Natural killer cell (primary cell): ENCODE measurements around the gene RCE1. TPM values are rescaled to one million over a fixed set of nuclear protein-coding genes. Genes with fewer than 3 reads are reported as not detected.

Experiments
- ATAC-seq, 3 donors: fragments of 150-1000 bp in 2 of 3; fragments of 200-7000 bp in 1 of 3; cut with Tn5 transposase; 1 replicate in 1 of 3; 2 replicates in 2 of 3; pipeline ENCODE4 v1.10.0; 2021; ENCODE audit warnings: mild to moderate bottlenecking in 2 of 3, moderate library complexity in 2 of 3
- DNase-seq, 2 donors: peaks; one replicate each; pipeline versions ENCODE4 v3.0.0 to v3.0.0-alpha.2; 2013 to 2021; ENCODE audit warnings: mixed read lengths in 1 of 2
- H3K27ac ChIP-seq: one replicate; pipeline ENCODE4 v1.5.1; 2013; ENCODE audit warnings: mild to moderate bottlenecking, low read length
- H3K27me3 ChIP-seq: one replicate; pipeline ENCODE4 v1.6.1; 2013; ENCODE audit warnings: low read length; ENCODE audit not compliant: control insufficient read depth, insufficient read depth
- H3K36me3 ChIP-seq: one replicate; pipeline ENCODE4 v1.6.1; 2013; ENCODE audit warnings: low read length; ENCODE audit not compliant: control insufficient read depth, insufficient read depth
- H3K4me1 ChIP-seq: one replicate; pipeline ENCODE4 v1.6.1; 2013; ENCODE audit warnings: low read length; ENCODE audit not compliant: control insufficient read depth, insufficient read depth
- H3K4me3 ChIP-seq: one replicate; pipeline ENCODE4 v1.5.1; 2013; ENCODE audit warnings: low read length
- H3K9me3 ChIP-seq: one replicate; pipeline ENCODE4 v1.6.1; 2013; ENCODE audit warnings: low read length; ENCODE audit not compliant: control insufficient read depth, insufficient read depth
- H3K27ac Mint-ChIP-seq, 2 donors: one replicate each; pipeline ENCODE4 v1.8.0; 2022; ENCODE audit warnings: mild to moderate bottlenecking in 2 of 2, mixed read lengths in 2 of 2, moderate library complexity in 1 of 2
- H3K27me3 Mint-ChIP-seq, 2 donors: one replicate each; pipeline ENCODE4 v1.8.0; 2022; ENCODE audit warnings: low read depth in 2 of 2, mixed read lengths in 2 of 2
- H3K36me3 Mint-ChIP-seq: one replicate; pipeline ENCODE4 v1.8.0; 2022; ENCODE audit warnings: mixed read lengths
- H3K4me1 Mint-ChIP-seq, 2 donors: one replicate each; pipeline ENCODE4 v1.8.0; 2022; ENCODE audit warnings: mixed read lengths in 2 of 2
- H3K4me3 Mint-ChIP-seq: one replicate; pipeline ENCODE4 v1.8.0; 2022; ENCODE audit warnings: mild to moderate bottlenecking, moderate library complexity, mixed read lengths
- H3K9me3 Mint-ChIP-seq, 2 donors: one replicate each; pipeline ENCODE4 v1.8.0; 2022; ENCODE audit warnings: mixed read lengths in 2 of 2
- WGBS: methylation state at CpG from one replicate; pipeline ENCODE4 v1.1.7; 2013; ENCODE audit warnings: missing lambda C conversion rate; ENCODE audit not compliant: insufficient coverage; 5-methylcytosine and 5-hydroxymethylcytosine counted together
- intact Hi-C: fragments of 100-400 bp; cut with micrococcal nuclease; formaldehyde crosslinking; loops from one replicate; pipeline ENCODE4 v1.14.2; 2022
- total RNA-seq, 4 donors: library from RNA; stranded (reverse); fragments of 120-200 nt in 1 of 4; gene quantifications; one replicate each; pipeline versions ENCODE4 v1.2.3 to v1.2.4, GENCODE V29; 2013 to 2022
- TF ChIP-seq, protein P1 (sequence below): fragments of 200-600 bp; IDR thresholded peaks from one replicate; pipeline ENCODE4 v1.8.0; 2022; ENCODE audit warnings: antibody characterized with exemption

The RCE1 gene
- total RNA-seq, 3 donors from 2014 or later (not counting 1 experiment from before 2014, with no cell fraction given) = 41.3 to 47.0 (median 41.7) TPM

DNA sequence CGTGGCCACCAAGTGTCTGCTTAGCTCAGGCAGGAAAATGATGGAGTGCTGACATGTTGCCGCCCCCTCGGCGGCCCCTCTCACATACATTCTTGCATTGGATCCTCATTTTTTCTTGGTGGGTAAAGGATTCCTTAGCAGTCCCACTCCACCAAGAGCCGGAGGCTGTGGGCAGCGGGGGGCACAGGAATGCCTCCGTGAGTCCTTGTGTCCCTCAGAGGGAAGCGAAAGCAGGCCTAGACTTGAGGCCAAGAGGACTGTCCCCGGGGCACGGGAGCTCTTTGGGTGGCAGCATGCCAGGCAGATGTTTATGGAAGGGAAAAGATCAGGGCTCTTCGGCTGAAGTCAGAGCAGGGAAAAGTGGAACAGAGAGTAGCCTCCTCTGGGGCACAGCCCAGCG, 35.2 kb downstream of the RCE1 start:
- TF ChIP-seq, protein P1, sequence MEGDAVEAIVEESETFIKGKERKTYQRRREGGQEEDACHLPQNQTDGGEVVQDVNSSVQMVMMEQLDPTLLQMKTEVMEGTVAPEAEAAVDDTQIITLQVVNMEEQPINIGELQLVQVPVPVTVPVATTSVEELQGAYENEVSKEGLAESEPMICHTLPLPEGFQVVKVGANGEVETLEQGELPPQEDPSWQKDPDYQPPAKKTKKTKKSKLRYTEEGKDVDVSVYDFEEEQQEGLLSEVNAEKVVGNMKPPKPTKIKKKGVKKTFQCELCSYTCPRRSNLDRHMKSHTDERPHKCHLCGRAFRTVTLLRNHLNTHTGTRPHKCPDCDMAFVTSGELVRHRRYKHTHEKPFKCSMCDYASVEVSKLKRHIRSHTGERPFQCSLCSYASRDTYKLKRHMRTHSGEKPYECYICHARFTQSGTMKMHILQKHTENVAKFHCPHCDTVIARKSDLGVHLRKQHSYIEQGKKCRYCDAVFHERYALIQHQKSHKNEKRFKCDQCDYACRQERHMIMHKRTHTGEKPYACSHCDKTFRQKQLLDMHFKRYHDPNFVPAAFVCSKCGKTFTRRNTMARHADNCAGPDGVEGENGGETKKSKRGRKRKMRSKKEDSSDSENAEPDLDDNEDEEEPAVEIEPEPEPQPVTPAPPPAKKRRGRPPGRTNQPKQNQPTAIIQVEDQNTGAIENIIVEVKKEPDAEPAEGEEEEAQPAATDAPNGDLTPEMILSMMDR = no peak
- H3K9me3 Mint-ChIP-seq = no peaks in the 10 kb centered on the region
- no peaks in the 10 kb centered on the region for H3K9me3 ChIP-seq
- no peaks in the 10 kb centered on the region for H3K36me3 ChIP-seq
- 95% methylated on average over 12 of the region's 12 CpGs for WGBS
- peaks cover 0 to 7% of the 10 kb centered on the region in 2 donors for H3K27me3 Mint-ChIP-seq
- H3K4me3 Mint-ChIP-seq = no peak overlapping the region
- H3K27ac Mint-ChIP-seq = no peak overlapping the region
- intact Hi-C loops = no loop called here
- H3K4me1 Mint-ChIP-seq = peaks cover 0 to 15% of the 10 kb centered on the region in 2 donors
- H3K36me3 Mint-ChIP-seq = no peaks in the 10 kb centered on the region
- no peak overlapping the region for H3K4me3 ChIP-seq
- no peaks in the 10 kb centered on the region for H3K27me3 ChIP-seq
- ATAC-seq (no peak), DNase-seq (no peak)
- H3K4me1 ChIP-seq = peaks cover 7% of the 10 kb centered on the region
- no peak overlapping the region for H3K27ac ChIP-seq

DNA sequence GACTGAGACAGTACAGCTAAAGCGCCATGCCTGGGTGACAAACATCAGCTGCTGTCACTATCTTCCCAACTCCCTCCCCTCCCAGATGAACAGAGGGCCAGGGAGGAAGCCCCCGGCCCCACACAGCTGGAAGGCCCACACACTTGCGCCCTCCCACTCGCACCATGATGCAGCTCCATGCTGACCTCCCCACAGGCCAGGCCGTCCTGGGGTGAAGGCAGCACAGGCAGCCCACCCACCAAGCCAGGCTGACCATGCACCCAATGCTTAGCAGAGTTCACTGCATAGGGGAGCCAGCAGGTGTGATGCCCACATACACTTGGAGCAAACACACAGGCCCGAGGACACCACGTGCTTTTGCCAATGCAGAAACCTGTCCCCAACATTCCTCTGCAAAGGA, 35.8 kb downstream of the RCE1 start:
- Histone ChIP-seq H3K9me3 (no peaks in the 10 kb centered on the region), H3K27me3 (no peaks in the 10 kb centered on the region), H3K4me3 (no peak overlapping the region), H3K36me3 (no peaks in the 10 kb centered on the region), H3K27ac (no peak overlapping the region), H3K4me1 (peaks cover 7% of the 10 kb centered on the region)
- no peak for ATAC-seq
- intact Hi-C loops = no loop called here
- no peak for DNase-seq
- Mint-ChIP-seq H3K27me3 (peaks cover 0 to 7% of the 10 kb centered on the region in 2 donors), H3K36me3 (no peaks in the 10 kb centered on the region), H3K9me3 (no peaks in the 10 kb centered on the region), H3K27ac (no peak overlapping the region), H3K4me3 (no peak overlapping the region), H3K4me1 (peaks cover 0 to 15% of the 10 kb centered on the region in 2 donors)
- WGBS = 87% methylated on average over 7 of the region's 7 CpGs
- TF ChIP-seq, protein P1 = no peak

DNA sequence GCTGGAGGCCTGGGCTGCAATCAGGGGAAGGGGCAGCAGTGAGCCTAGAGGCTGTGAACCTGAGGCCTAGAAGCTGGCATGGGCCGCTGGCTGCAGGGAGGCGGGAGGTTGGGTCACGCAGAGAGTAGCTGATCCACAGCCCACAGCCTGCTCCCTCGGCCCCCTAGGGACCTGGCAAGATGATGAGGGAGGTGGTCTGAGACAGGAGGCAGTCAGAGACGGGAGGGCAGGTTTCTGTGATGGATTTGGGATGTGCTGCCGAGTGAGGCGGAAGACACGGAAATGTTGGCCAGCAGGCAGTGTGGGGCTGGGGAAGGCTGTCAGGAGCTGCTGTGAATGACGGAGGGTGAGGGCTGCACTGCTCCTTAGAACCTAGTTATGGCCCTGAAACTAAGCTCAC, 36.3 kb downstream of the RCE1 start:
- DNase-seq = no peak
- TF ChIP-seq, protein P1 = no peak
- Mint-ChIP-seq H3K9me3 (no peaks in the 10 kb centered on the region), H3K36me3 (no peaks in the 10 kb centered on the region), H3K27ac (no peak overlapping the region), H3K27me3 (peaks cover 0 to 3% of the 10 kb centered on the region in 2 donors), H3K4me3 (no peak overlapping the region), H3K4me1 (peaks cover 0 to 15% of the 10 kb centered on the region in 2 donors)
- Histone ChIP-seq H3K27me3 (no peaks in the 10 kb centered on the region), H3K9me3 (no peaks in the 10 kb centered on the region), H3K4me1 (peaks cover 7% of the 10 kb centered on the region), H3K27ac (no peak overlapping the region), H3K36me3 (no peaks in the 10 kb centered on the region), H3K4me3 (no peak overlapping the region)
- ATAC-seq = no peak
- intact Hi-C loops = no loop called here
- WGBS = 91% methylated on average over 9 of the region's 9 CpGs

DNA sequence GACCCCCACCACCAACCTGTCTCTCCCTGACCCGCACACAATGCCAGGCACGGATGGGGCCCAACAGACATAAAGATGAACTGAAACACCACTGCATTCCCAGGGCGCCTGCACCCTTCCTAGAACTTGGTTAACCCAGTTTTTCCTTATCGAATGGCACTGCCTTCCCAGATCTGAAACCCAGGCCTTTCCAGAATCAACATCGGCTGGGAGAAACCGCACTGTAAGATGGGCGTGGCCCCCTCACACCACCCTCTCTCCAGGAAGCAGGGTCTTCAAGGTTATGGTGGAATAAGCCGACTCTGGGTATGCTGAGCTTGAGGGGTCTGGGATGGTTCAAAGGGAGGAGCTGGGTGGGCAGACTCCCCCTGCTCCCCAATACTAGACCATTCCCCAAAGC, 36.8 kb downstream of the RCE1 start:
- ATAC-seq = no peak
- H3K4me1 Mint-ChIP-seq = peaks cover 0 to 15% of the 10 kb centered on the region in 2 donors
- Histone ChIP-seq H3K9me3 (no peaks in the 10 kb centered on the region), H3K27ac (no peak overlapping the region), H3K4me3 (no peak overlapping the region), H3K27me3 (no peaks in the 10 kb centered on the region), H3K4me1 (peaks cover 7% of the 10 kb centered on the region), H3K36me3 (no peaks in the 10 kb centered on the region)
- intact Hi-C loops = no loop called here
- DNase-seq = no peak
- no peak overlapping the region for H3K4me3 Mint-ChIP-seq
- H3K27me3 Mint-ChIP-seq = peaks cover 0 to 2% of the 10 kb centered on the region in 2 donors
- TF ChIP-seq, protein P1 = no peak
- H3K36me3 Mint-ChIP-seq = no peaks in the 10 kb centered on the region
- WGBS = 95% methylated on average over 6 of the region's 8 CpGs
- H3K27ac Mint-ChIP-seq = no peak overlapping the region
- H3K9me3 Mint-ChIP-seq = no peaks in the 10 kb centered on the region
